ENCODE results near the gene ST3GAL4. TPM values are rescaled to one million over a fixed set of nuclear protein-coding genes. Genes with fewer than 3 reads are reported as not detected.

The ST3GAL4 gene
- total RNA-seq, 1 experiment from 2014 or later: 13.1 TPM

GRCh38 chr11:126328938-126329643 lies 26.4 kb upstream of the ST3GAL4 start:
- peaks cover 0 to 10% of the 10 kb centered on the region in 2 experiments; a peak in 2 of 4 replicates for H3K4me1 ChIP-seq (ENCODE audit: control insufficient read depth in 1 of 2, insufficient read depth in 2 of 2, low read length in 2 of 2)
- H3K36me3 ChIP-seq (ENCODE audit: control insufficient read depth in 1 of 2, insufficient read depth in 2 of 2, low read length in 2 of 2): no peaks in the 10 kb centered on the region
- H3K4me3 ChIP-seq (replicated peaks in 1 of 2; ENCODE audit: low read depth in 1 of 2, low read length in 2 of 2): no peak overlapping the region
- TF ChIP-seq SRF (IDR thresholded peaks at IDR 0.05; ENCODE audit: low read depth): no peak
- no peak for TF ChIP-seq RAD21 (IDR thresholded peaks at IDR 0.05; ENCODE audit: low read depth)
- TF ChIP-seq MAX (IDR thresholded peaks at IDR 0.05): no peak
- TF ChIP-seq, protein P1, sequence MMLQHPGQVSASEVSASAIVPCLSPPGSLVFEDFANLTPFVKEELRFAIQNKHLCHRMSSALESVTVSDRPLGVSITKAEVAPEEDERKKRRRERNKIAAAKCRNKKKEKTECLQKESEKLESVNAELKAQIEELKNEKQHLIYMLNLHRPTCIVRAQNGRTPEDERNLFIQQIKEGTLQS (IDR thresholded peaks at IDR 0.05): no peak
- TF ChIP-seq CEBPB (IDR thresholded peaks at IDR 0.05; ENCODE audit: low read depth): no peak
- no peak for TF ChIP-seq ZBTB33 (IDR thresholded peaks at IDR 0.05; ENCODE audit: extremely low read depth, insufficient replicate concordance, low read length)
- no peak for TF ChIP-seq POLR2A (IDR thresholded peaks at IDR 0.05; ENCODE audit: borderline replicate concordance, extremely low read depth, insufficient read depth, insufficient read length)
- ChIA-PET CTCF (no interaction called here), RAD21 (ENCODE audit: low non-redundant PET in 1 of 2, low total read pairs in 2 of 2, uncharacterized antibody in 2 of 2, unreplicated experiment in 2 of 2) (no interaction called here), POLR2A (no interaction called here)
- ATAC-seq (no peak), DNase-seq (ENCODE audit: low read depth, low spot score) (no peak)
- H3K9me3 ChIP-seq (ENCODE audit: control insufficient read depth in 1 of 2, insufficient read depth in 1 of 2, low read depth in 1 of 2, low read length in 2 of 2): no peaks in the 10 kb centered on the region
- intact Hi-C loops (cut with micrococcal nuclease): no loop called here
- H2AFZ ChIP-seq (ENCODE audit: low read depth, low read length, poor library complexity, severe bottlenecking): no peak overlapping the region
- H3K27me3 ChIP-seq (ENCODE audit: insufficient read depth, low read length): no peaks in the 10 kb centered on the region
- no peaks in the 10 kb centered on the region for H3K9me2 ChIP-seq (ENCODE audit: insufficient read depth)
- no TSS peak for BruUV-seq (replicated peaks)
- H3K9ac ChIP-seq (ENCODE audit: low read length): no peak overlapping the region
- no peak overlapping the region for H3K27ac ChIP-seq (ENCODE audit: low read depth, low read length)
- no peaks in the 10 kb centered on the region for H3K79me2 ChIP-seq (ENCODE audit: insufficient read depth, low read length)
- H3K4me2 ChIP-seq (ENCODE audit: low read length): no peak overlapping the region
- no peaks in the 10 kb centered on the region for H4K20me1 ChIP-seq (ENCODE audit: insufficient read depth)

Measured in HCT116 (cell line).